ENCODE results near the gene MLIP.

Gene MLIP

GRCh38 chr6:54291738-54292137 lies 180.5 kb downstream of the MLIP start:
- TF ChIP-seq TCF12 (IDR thresholded peaks at IDR 0.05; ENCODE audit: low read depth) (no peak), TEAD4 (IDR thresholded peaks at IDR 0.05) (no peak), USF1 (IDR thresholded peaks at IDR 0.05) (no peak), EGR1 (IDR thresholded peaks at IDR 0.05) (no peak), YY1 (IDR thresholded peaks at IDR 0.05; ENCODE audit: low read depth) (no peak), MAX (IDR thresholded peaks at IDR 0.05) (no peak), ZBTB7A (IDR thresholded peaks at IDR 0.05; ENCODE audit: low read depth) (no peak), NFIC (IDR thresholded peaks at IDR 0.05) (no peak), CREB1 (IDR thresholded peaks at IDR 0.05; ENCODE audit: low read depth) (no peak), TAF1 (IDR thresholded peaks at IDR 0.05; ENCODE audit: low read depth) (no peak), RAD21 (IDR thresholded peaks at IDR 0.05; ENCODE audit: low read depth) (no peak), EP300 (IDR thresholded peaks at IDR 0.05; ENCODE audit: borderline replicate concordance) (no peak), REST (IDR thresholded peaks at IDR 0.05; ENCODE audit: low read depth) (no peak), FOXM1 (IDR thresholded peaks at IDR 0.05; ENCODE audit: borderline replicate concordance, low read depth) (no peak), CEBPB (IDR thresholded peaks at IDR 0.05) (no peak)

- no peak for TF ChIP-seq MAX (IDR thresholded peaks at IDR 0.05)
- no peak for TF ChIP-seq TCF12 (IDR thresholded peaks at IDR 0.05; ENCODE audit: low read depth)
- no peak for TF ChIP-seq EGR1 (IDR thresholded peaks at IDR 0.05)
- no peak for TF ChIP-seq YY1 (IDR thresholded peaks at IDR 0.05; ENCODE audit: low read depth)
- no peak for TF ChIP-seq CREB1 (IDR thresholded peaks at IDR 0.05; ENCODE audit: low read depth)
- no peak for TF ChIP-seq FOXM1 (IDR thresholded peaks at IDR 0.05; ENCODE audit: borderline replicate concordance, low read depth)
- no peak for TF ChIP-seq TEAD4 (IDR thresholded peaks at IDR 0.05)
- TF ChIP-seq REST (IDR thresholded peaks at IDR 0.05; ENCODE audit: low read depth): no peak
- TF ChIP-seq TAF1 (IDR thresholded peaks at IDR 0.05; ENCODE audit: low read depth): no peak
- no peak for TF ChIP-seq RAD21 (IDR thresholded peaks at IDR 0.05; ENCODE audit: low read depth)
Measured at GRCh38 chr6:54294965-54295532, 183.8 kb downstream of the MLIP start.

GRCh38 chr6:54299542-54300269 lies 188.5 kb downstream of the MLIP start:
- TF ChIP-seq RAD21 (IDR thresholded peaks at IDR 0.05; ENCODE audit: low read depth): no peak
- no peak for TF ChIP-seq TCF12 (IDR thresholded peaks at IDR 0.05; ENCODE audit: low read depth)
- TF ChIP-seq REST (IDR thresholded peaks at IDR 0.05; ENCODE audit: low read depth): no peak
- no peak for TF ChIP-seq EP300 (IDR thresholded peaks at IDR 0.05; ENCODE audit: borderline replicate concordance)
- TF ChIP-seq CEBPB (IDR thresholded peaks at IDR 0.05): no peak

- TF ChIP-seq NFIC (IDR thresholded peaks at IDR 0.05) (no peak), USF1 (IDR thresholded peaks at IDR 0.05) (no peak), RAD21 (IDR thresholded peaks at IDR 0.05; ENCODE audit: low read depth) (no peak), REST (IDR thresholded peaks at IDR 0.05; ENCODE audit: low read depth) (no peak), MAX (IDR thresholded peaks at IDR 0.05) (no peak), EP300 (IDR thresholded peaks at IDR 0.05; ENCODE audit: borderline replicate concordance) (no peak), FOXM1 (IDR thresholded peaks at IDR 0.05; ENCODE audit: borderline replicate concordance, low read depth) (no peak), TEAD4 (IDR thresholded peaks at IDR 0.05) (no peak), TAF1 (IDR thresholded peaks at IDR 0.05; ENCODE audit: low read depth) (no peak), CREB1 (IDR thresholded peaks at IDR 0.05; ENCODE audit: low read depth) (no peak), TCF12 (IDR thresholded peaks at IDR 0.05; ENCODE audit: low read depth) (no peak), YY1 (IDR thresholded peaks at IDR 0.05; ENCODE audit: low read depth) (no peak), ZBTB7A (IDR thresholded peaks at IDR 0.05; ENCODE audit: low read depth) (no peak), CEBPB (IDR thresholded peaks at IDR 0.05) (no peak), EGR1 (IDR thresholded peaks at IDR 0.05) (no peak)
Measured at GRCh38 chr6:54301770-54302169, 190.5 kb downstream of the MLIP start.

All from Ishikawa (cell line).